ENCODE data around the gene PIK3C2B. TPM values are rescaled to one million over a fixed set of nuclear protein-coding genes. Genes with fewer than 3 reads are reported as not detected.
A peak's percentile ranks its signal among the peaks of the same experiment; 100 is the strongest.

PIK3C2B gene
- total RNA-seq, 4 donors from 2014 or later: 61.9 to 181 (median 88.8) TPM

GRCh38 chr1:204448344-204448964, 46.2 kb downstream of the PIK3C2B start:
- peaks cover 43 to 73% (median 48%) of the 10 kb centered on the region in 4 donors for H3K4me1 ChIP-seq
- in situ Hi-C loops (cut with MboI; ENCODE audit: low pct_ligation_motif_present in 1 of 4, low pct_unique_long_range_greater_than_20kb in 1 of 4, low sequenced_read_pairs in 3 of 4) (loop anchor here in 3 of 4 donors (5.0 to 25.0 kb wide), 3 partner anchors 54 to 364 kb away; no protein-coding TSS in a partner anchor), intact Hi-C loops (cut with DNase I; ENCODE audit: low total_unique reads) (no loop called here)
- no peak overlapping the region for H3K4me3 ChIP-seq
- TF ChIP-seq EP300 (IDR thresholded peaks at IDR 0.05; ENCODE audit: low read depth): no peak
- peak in 2 of 3 donors; percentile 51 to 76 for TF ChIP-seq POLR2AphosphoS5 (IDR thresholded peaks at IDR 0.05)
- peak; percentile 24 for TF ChIP-seq POLR2A (IDR thresholded peaks at IDR 0.05)
- TF ChIP-seq CTCF (IDR thresholded peaks at IDR 0.05): no peak
- 71% methylated on average over 7 of the region's 7 CpGs; no CpG with 5 or more reads in 1 of the 2 donors for WGBS, 2 donors (ENCODE audit: low coverage in 1 of 2)
- H3K36me3 ChIP-seq: peaks cover 0 to 11% (median 0%) of the 10 kb centered on the region in 4 donors
- peak; percentile 85 for DNase-seq
- H3K27ac ChIP-seq: peak overlapping the region; percentile 88 to 97 (median 90)
- no peaks in the 10 kb centered on the region for H3K9me3 ChIP-seq
- H3K27me3 ChIP-seq: no peaks in the 10 kb centered on the region

GRCh38 chr1:204447736-204448135, 46.9 kb downstream of the PIK3C2B start:
- in situ Hi-C loops (cut with MboI; ENCODE audit: low pct_ligation_motif_present in 1 of 4, low pct_unique_long_range_greater_than_20kb in 1 of 4, low sequenced_read_pairs in 3 of 4) (loop anchor here in 3 of 4 donors (5.0 to 25.0 kb wide), 3 partner anchors 55 to 365 kb away; no protein-coding TSS in a partner anchor), intact Hi-C loops (cut with DNase I; ENCODE audit: low total_unique reads) (loop anchor here (2.0 kb wide), 1 partner anchor 55 kb away; no protein-coding TSS in a partner anchor)
- H3K4me1 ChIP-seq: peaks cover 38 to 66% (median 41%) of the 10 kb centered on the region in 4 donors
- H3K27me3 ChIP-seq: no peaks in the 10 kb centered on the region
- H3K9me3 ChIP-seq: no peaks in the 10 kb centered on the region
- TF ChIP-seq EP300 (IDR thresholded peaks at IDR 0.05; ENCODE audit: low read depth): no peak
- no peak for TF ChIP-seq POLR2A (IDR thresholded peaks at IDR 0.05)
- no peak for TF ChIP-seq POLR2AphosphoS5 (IDR thresholded peaks at IDR 0.05)
- no peak for TF ChIP-seq CTCF (IDR thresholded peaks at IDR 0.05)
- peaks cover 0 to 16% (median under 1%) of the 10 kb centered on the region in 4 donors for H3K36me3 ChIP-seq
- peak overlapping the region; percentile 88 to 97 (median 90) for H3K27ac ChIP-seq
- no peak overlapping the region for H3K4me3 ChIP-seq
- no peak for DNase-seq
- WGBS, 2 donors (ENCODE audit: low coverage in 1 of 2): 56 to 91% methylated on average over 3 to 4 of the region's 4 CpGs

GRCh38 chr1:204447190-204447589, 47.4 kb downstream of the PIK3C2B start:
- intact Hi-C loops (cut with DNase I; ENCODE audit: low total_unique reads) (loop anchor here (2.0 kb wide), 1 partner anchor 56 kb away; no protein-coding TSS in a partner anchor), in situ Hi-C loops (cut with MboI; ENCODE audit: low pct_ligation_motif_present in 1 of 4, low pct_unique_long_range_greater_than_20kb in 1 of 4, low sequenced_read_pairs in 3 of 4) (loop anchor here in 3 of 4 donors (5.0 to 25.0 kb wide), 3 partner anchors 55 to 365 kb away; no protein-coding TSS in a partner anchor)
- peak overlapping the region; percentile 88 to 97 (median 90) for H3K27ac ChIP-seq
- 74 to 100% methylated on average over 4 to 6 of the region's 6 CpGs for WGBS, 2 donors (ENCODE audit: low coverage in 1 of 2)
- peaks cover 0 to 22% (median 3%) of the 10 kb centered on the region in 4 donors for H3K36me3 ChIP-seq
- H3K9me3 ChIP-seq: no peaks in the 10 kb centered on the region
- no peak overlapping the region for H3K4me3 ChIP-seq
- H3K4me1 ChIP-seq: peaks cover 36 to 60% (median 38%) of the 10 kb centered on the region in 4 donors
- TF ChIP-seq POLR2A (IDR thresholded peaks at IDR 0.05): no peak
- no peak for TF ChIP-seq CTCF (IDR thresholded peaks at IDR 0.05)
- TF ChIP-seq EP300 (IDR thresholded peaks at IDR 0.05; ENCODE audit: low read depth): no peak
- TF ChIP-seq POLR2AphosphoS5 (IDR thresholded peaks at IDR 0.05): no peak
- no peaks in the 10 kb centered on the region for H3K27me3 ChIP-seq
- DNase-seq: no peak

- H3K36me3 ChIP-seq: peaks cover 0 to 27% (median 4%) of the 10 kb centered on the region in 4 donors
- intact Hi-C loops (cut with DNase I; ENCODE audit: low total_unique reads): loop anchor here (2.0 kb wide), 1 partner anchor 56 kb away; no protein-coding TSS in a partner anchor
- peak; percentile 82 for DNase-seq
- in situ Hi-C loops (cut with MboI; ENCODE audit: low pct_ligation_motif_present in 1 of 4, low pct_unique_long_range_greater_than_20kb in 1 of 4, low sequenced_read_pairs in 3 of 4): loop anchor here in 3 of 4 donors (5.0 to 25.0 kb wide), 3 partner anchors 56 to 366 kb away; no protein-coding TSS in a partner anchor
- peaks cover 31 to 54% (median 33%) of the 10 kb centered on the region in 4 donors for H3K4me1 ChIP-seq
- H3K27ac ChIP-seq: peak overlapping the region; percentile 39 to 97 (median 89)
- H3K4me3 ChIP-seq: no peak overlapping the region
- 51% methylated on average over 11 of the region's 11 CpGs; no CpG with 5 or more reads in 1 of the 2 donors for WGBS, 2 donors (ENCODE audit: low coverage in 1 of 2)
- H3K27me3 ChIP-seq: no peaks in the 10 kb centered on the region
- H3K9me3 ChIP-seq: no peaks in the 10 kb centered on the region
- TF ChIP-seq CTCF (IDR thresholded peaks at IDR 0.05) (peak; percentile 62 to 80 (median 71)), POLR2A (IDR thresholded peaks at IDR 0.05) (no peak), POLR2AphosphoS5 (IDR thresholded peaks at IDR 0.05) (peak in 1 of 3 donors; percentile 7), EP300 (IDR thresholded peaks at IDR 0.05; ENCODE audit: low read depth) (no peak)
Measured at GRCh38 chr1:204446413-204447111, 48.0 kb downstream of the PIK3C2B start.

All from transverse colon (tissue), 4 donors.